ENCODE data around the gene AMTN.

DNA sequence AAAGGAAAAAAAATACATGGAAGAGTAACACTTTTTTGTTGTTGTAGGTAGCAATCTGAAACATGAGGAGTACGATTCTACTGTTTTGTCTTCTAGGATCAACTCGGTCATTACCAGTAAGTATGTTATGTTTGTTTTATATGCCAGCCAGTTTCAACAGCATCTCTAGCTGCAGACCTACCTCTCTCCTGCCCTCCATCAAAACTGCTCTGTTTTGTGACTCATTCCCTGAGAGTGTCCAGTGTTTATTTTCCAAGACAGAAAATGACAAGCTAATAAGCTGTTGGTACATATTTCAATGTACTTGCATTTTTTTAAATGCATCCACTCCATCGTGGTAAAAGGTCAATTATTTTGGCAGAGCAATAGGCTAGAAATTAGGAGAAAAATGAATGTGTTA lies 347 bp downstream of the AMTN start:
- TF ChIP-seq, protein P1, sequence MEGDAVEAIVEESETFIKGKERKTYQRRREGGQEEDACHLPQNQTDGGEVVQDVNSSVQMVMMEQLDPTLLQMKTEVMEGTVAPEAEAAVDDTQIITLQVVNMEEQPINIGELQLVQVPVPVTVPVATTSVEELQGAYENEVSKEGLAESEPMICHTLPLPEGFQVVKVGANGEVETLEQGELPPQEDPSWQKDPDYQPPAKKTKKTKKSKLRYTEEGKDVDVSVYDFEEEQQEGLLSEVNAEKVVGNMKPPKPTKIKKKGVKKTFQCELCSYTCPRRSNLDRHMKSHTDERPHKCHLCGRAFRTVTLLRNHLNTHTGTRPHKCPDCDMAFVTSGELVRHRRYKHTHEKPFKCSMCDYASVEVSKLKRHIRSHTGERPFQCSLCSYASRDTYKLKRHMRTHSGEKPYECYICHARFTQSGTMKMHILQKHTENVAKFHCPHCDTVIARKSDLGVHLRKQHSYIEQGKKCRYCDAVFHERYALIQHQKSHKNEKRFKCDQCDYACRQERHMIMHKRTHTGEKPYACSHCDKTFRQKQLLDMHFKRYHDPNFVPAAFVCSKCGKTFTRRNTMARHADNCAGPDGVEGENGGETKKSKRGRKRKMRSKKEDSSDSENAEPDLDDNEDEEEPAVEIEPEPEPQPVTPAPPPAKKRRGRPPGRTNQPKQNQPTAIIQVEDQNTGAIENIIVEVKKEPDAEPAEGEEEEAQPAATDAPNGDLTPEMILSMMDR (IDR thresholded peaks at IDR 0.05; ENCODE audit: poor library complexity, severe bottlenecking) = no peak
- no peak for TF ChIP-seq POLR2AphosphoS5 (IDR thresholded peaks at IDR 0.05)
- TF ChIP-seq EP300 (conservative IDR thresholded peaks at IDR 0.05; ENCODE audit: poor library complexity, severe bottlenecking) = no peak
- TF ChIP-seq RAD21 (conservative IDR thresholded peaks at IDR 0.05) = no peak
- TF ChIP-seq SMC3 (conservative IDR thresholded peaks at IDR 0.05; ENCODE audit: poor library complexity) = no peak
